Smooth muscle cell (in vitro differentiated cells): ENCODE measurements around the gene MROH2B. TPM values are rescaled to one million over a fixed set of nuclear protein-coding genes. Genes with fewer than 3 reads are reported as not detected.

Source experiments
- DNase-seq: peaks from one replicate; lab custom pipeline; 2025; ENCODE audit not compliant: unreplicated experiment; lab: John Stamatoyannopoulos, UW
- H2AFZ ChIP-seq: fragments of 200-600 bp; sonication (generic); 2 replicates; pipeline ENCODE4 v1.6.0; 2016; ENCODE audit warnings: antibody characterized with exemption, low read depth, mild to moderate bottlenecking
- H3F3A ChIP-seq: fragments of 200-600 bp; sonication (generic); 2 replicates; pipeline ENCODE4 v1.6.0; 2017; ENCODE audit warnings: antibody characterized with exemption, low read depth
- H3K27ac ChIP-seq: fragments of 200-600 bp; sonication (generic); 2 replicates; pipeline ENCODE4 v1.5.1; 2016; ENCODE audit warnings: low read depth, mild to moderate bottlenecking
- H3K27me3 ChIP-seq: fragments of 200-600 bp; sonication (generic); 2 replicates; pipeline ENCODE4 v1.6.1; 2016; ENCODE audit warnings: low read depth, mild to moderate bottlenecking
- H3K36me3 ChIP-seq: fragments of 200-600 bp; sonication (generic); 2 replicates; pipeline ENCODE4 v1.5.1; 2016; ENCODE audit warnings: low read depth
- H3K4me1 ChIP-seq: fragments of 200-600 bp; sonication (generic); 2 replicates; pipeline ENCODE4 v1.5.1; 2016; ENCODE audit warnings: low read depth
- H3K4me2 ChIP-seq: fragments of 200-600 bp; sonication (generic); 2 replicates; pipeline ENCODE4 v1.6.0; 2016; ENCODE audit warnings: mild to moderate bottlenecking
- H3K4me3 ChIP-seq: fragments of 200-600 bp; sonication (generic); 2 replicates; pipeline ENCODE4 v1.5.1; 2016; ENCODE audit warnings: mild to moderate bottlenecking
- H3K79me2 ChIP-seq: fragments of 200-600 bp; sonication (generic); 2 replicates; pipeline ENCODE4 v1.6.0; 2016; ENCODE audit warnings: low read depth, mild to moderate bottlenecking
- H3K9ac ChIP-seq: fragments of 200-600 bp; sonication (generic); 2 replicates; pipeline ENCODE4 v1.6.0; 2016; ENCODE audit warnings: low read depth
- H3K9me3 ChIP-seq: fragments of 200-600 bp; sonication (generic); replicated peaks from 2 replicates; pipeline ENCODE4 v1.5.1; 2016; ENCODE audit warnings: low read depth
- H4K20me1 ChIP-seq: fragments of 200-600 bp; sonication (generic); 2 replicates; pipeline ENCODE4 v1.6.0; 2016; ENCODE audit warnings: low read depth
- WGBS: methylation state at CpG from one replicate; pipeline ENCODE4 v1.1.7; 2016; ENCODE audit warnings: low lambda C conversion rate; 5-methylcytosine and 5-hydroxymethylcytosine counted together
- polyA plus RNA-seq: library from polyadenylated mRNA; unstranded; fragments of >200 nt; fragmentation: Nextera tagmentation; extraction: Ambion mirVana; gene quantifications from 2 replicates; pipeline ENCODE4 v1.2.1, GENCODE V29; 2016
- total RNA-seq: library from RNA; depleted of rRNA; stranded (reverse); fragments of >200 nt; gene quantifications from 2 replicates; pipeline ENCODE4 v1.2.3, GENCODE V29; 2014
- TF ChIP-seq, protein P1 (sequence below): fragments of 200-600 bp; sonication (generic); IDR thresholded peaks from 2 replicates; pipeline ENCODE4 v1.5.1; 2017; ENCODE audit warnings: borderline replicate concordance, mild to moderate bottlenecking, antibody characterized with exemption; ENCODE audit not compliant: insufficient read depth, poor library complexity, severe bottlenecking

Gene MROH2B
- total and polyA plus RNA-seq, 2 experiments from 2014 or later: not detected

DNA sequence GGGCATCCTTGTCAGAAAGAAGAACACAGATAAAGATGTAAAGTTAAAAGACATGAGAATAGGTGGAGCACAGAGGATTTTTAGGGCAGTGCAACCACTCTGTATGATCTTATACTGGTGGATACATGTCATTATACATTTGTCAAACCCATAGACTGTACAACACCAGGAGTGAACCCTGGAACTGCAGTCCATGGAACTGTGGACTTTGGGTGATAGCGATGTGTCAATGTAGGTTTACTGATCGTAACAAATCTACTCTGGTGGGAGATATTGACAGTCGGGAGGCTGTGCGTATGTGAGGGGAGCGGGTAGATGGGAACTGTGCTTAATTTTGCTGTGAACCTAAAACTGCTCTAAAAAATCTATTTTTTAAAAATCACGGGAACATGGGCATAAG, 60.6 kb downstream of the MROH2B start:
- H3F3A ChIP-seq: no peaks in the 10 kb centered on the region
- 94% methylated on average over 6 of the region's 6 CpGs for WGBS
- H3K4me2 ChIP-seq: no peak overlapping the region
- TF ChIP-seq, protein P1, sequence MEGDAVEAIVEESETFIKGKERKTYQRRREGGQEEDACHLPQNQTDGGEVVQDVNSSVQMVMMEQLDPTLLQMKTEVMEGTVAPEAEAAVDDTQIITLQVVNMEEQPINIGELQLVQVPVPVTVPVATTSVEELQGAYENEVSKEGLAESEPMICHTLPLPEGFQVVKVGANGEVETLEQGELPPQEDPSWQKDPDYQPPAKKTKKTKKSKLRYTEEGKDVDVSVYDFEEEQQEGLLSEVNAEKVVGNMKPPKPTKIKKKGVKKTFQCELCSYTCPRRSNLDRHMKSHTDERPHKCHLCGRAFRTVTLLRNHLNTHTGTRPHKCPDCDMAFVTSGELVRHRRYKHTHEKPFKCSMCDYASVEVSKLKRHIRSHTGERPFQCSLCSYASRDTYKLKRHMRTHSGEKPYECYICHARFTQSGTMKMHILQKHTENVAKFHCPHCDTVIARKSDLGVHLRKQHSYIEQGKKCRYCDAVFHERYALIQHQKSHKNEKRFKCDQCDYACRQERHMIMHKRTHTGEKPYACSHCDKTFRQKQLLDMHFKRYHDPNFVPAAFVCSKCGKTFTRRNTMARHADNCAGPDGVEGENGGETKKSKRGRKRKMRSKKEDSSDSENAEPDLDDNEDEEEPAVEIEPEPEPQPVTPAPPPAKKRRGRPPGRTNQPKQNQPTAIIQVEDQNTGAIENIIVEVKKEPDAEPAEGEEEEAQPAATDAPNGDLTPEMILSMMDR: no peak
- H4K20me1 ChIP-seq: no peaks in the 10 kb centered on the region
- no peak overlapping the region for H3K27ac ChIP-seq
- no peaks in the 10 kb centered on the region for H3K79me2 ChIP-seq
- H3K36me3 ChIP-seq: no peaks in the 10 kb centered on the region
- no peak overlapping the region for H3K4me3 ChIP-seq
- H3K27me3 ChIP-seq: no peaks in the 10 kb centered on the region
- no peaks in the 10 kb centered on the region for H3K4me1 ChIP-seq
- no peak overlapping the region for H2AFZ ChIP-seq
- no peak for DNase-seq
- no peaks in the 10 kb centered on the region for H3K9me3 ChIP-seq
- H3K9ac ChIP-seq: no peak overlapping the region

GRCh38 chr5:41009232-41009631, 61.9 kb downstream of the MROH2B start:
- Histone ChIP-seq H3K4me1 (no peaks in the 10 kb centered on the region), H2AFZ (no peak overlapping the region), H3K36me3 (no peaks in the 10 kb centered on the region), H3K27me3 (no peaks in the 10 kb centered on the region), H3K27ac (no peak overlapping the region), H3K4me2 (no peak overlapping the region), H3F3A (no peaks in the 10 kb centered on the region), H4K20me1 (no peaks in the 10 kb centered on the region), H3K9me3 (no peaks in the 10 kb centered on the region), H3K4me3 (no peak overlapping the region), H3K9ac (no peak overlapping the region), H3K79me2 (no peaks in the 10 kb centered on the region)
- no peak for DNase-seq
- WGBS: 67% methylated on average over 4 of the region's 4 CpGs
- TF ChIP-seq, protein P1: no peak

DNA sequence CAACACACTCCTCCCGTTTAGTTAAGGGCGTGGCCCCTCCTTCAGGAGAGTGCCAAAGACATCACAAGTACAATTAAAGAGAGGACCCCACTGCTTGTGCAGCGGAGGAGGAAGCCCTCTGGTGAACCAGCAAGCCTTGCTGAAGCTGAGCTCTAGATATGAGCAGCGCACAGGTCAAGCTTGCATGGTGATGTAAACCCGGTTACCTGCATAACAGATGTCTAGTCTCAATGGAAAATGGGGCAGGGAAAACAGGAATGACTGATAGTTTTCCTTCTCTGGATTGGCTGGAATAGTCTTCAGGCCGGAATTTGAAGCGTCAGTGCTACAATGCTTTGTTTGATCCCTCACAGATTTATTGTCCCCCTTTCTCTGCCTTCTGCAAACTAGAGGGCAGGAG, 66.2 kb downstream of the MROH2B start:
- no peaks in the 10 kb centered on the region for H4K20me1 ChIP-seq
- H3K27ac ChIP-seq: no peak overlapping the region
- H2AFZ ChIP-seq: no peak overlapping the region
- H3K36me3 ChIP-seq: no peaks in the 10 kb centered on the region
- WGBS: 88% methylated on average over 7 of the region's 7 CpGs
- H3K9me3 ChIP-seq: no peaks in the 10 kb centered on the region
- no peak overlapping the region for H3K4me3 ChIP-seq
- TF ChIP-seq, protein P1: no peak
- no peak for DNase-seq
- H3K4me1 ChIP-seq: no peaks in the 10 kb centered on the region
- no peaks in the 10 kb centered on the region for H3K27me3 ChIP-seq
- H3F3A ChIP-seq: no peaks in the 10 kb centered on the region
- no peak overlapping the region for H3K4me2 ChIP-seq
- no peaks in the 10 kb centered on the region for H3K79me2 ChIP-seq
- H3K9ac ChIP-seq: no peak overlapping the region

DNA sequence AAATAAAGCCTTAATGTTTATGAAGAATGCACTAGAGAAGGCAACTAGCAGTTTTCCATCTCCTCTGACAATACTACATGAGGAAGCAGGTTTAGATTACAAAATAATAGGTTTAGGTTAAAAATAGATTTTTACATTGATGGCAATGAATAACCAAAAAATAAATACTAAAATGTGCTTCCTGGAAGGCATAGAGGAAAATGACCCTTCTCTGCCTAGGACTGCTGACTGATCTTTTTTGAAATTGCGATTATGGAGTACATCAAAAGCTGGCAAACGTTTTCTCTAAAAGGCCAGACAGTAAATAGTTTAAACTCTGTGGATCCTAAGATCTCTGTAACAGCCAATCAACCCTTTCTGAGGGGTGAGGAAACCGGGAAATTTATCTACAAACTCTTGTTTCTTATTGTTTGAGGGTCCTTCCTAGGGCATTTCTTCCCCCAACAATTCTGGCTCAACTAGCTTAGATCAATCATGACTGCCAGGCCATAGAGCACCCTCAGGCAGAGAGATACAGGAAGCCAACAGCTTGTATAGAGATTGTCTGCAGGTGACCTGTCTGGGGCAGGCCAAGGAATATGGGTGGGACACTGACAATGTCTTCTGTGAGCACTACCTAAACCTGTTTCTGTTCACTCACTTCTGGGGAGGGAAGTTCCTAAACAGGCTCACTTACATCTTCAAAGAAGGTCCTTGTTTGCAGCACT, 67.3 kb downstream of the MROH2B start:
- H3K4me1 ChIP-seq: no peaks in the 10 kb centered on the region
- no peak overlapping the region for H3K9ac ChIP-seq
- no peak overlapping the region for H2AFZ ChIP-seq
- no peak for DNase-seq
- no peaks in the 10 kb centered on the region for H4K20me1 ChIP-seq
- H3K4me3 ChIP-seq: no peak overlapping the region
- no peak overlapping the region for H3K4me2 ChIP-seq
- no peaks in the 10 kb centered on the region for H3F3A ChIP-seq
- TF ChIP-seq, protein P1: no peak
- no peaks in the 10 kb centered on the region for H3K79me2 ChIP-seq
- WGBS: 83% methylated on average over 3 of the region's 3 CpGs
- H3K36me3 ChIP-seq: no peaks in the 10 kb centered on the region
- H3K9me3 ChIP-seq: no peaks in the 10 kb centered on the region
- no peak overlapping the region for H3K27ac ChIP-seq
- H3K27me3 ChIP-seq: no peaks in the 10 kb centered on the region
